Activated naive CD4-positive, alpha-beta T cell (primary cell): ENCODE measurements around the gene ABI3BP.

Experiments
- DNase-seq, 4 experiments: peaks; one replicate each; lab custom pipeline; 2025; lab: John Stamatoyannopoulos, UW

Gene ABI3BP

GRCh38 chr3:100775669-100776068, 217.6 kb downstream of the ABI3BP start:
- no peak for DNase-seq

- DNase-seq: no peak
Measured at GRCh38 chr3:100775226-100775625, 218.0 kb downstream of the ABI3BP start.

GRCh38 chr3:100769693-100770092, 223.5 kb downstream of the ABI3BP start:
- no peak for DNase-seq

DNA sequence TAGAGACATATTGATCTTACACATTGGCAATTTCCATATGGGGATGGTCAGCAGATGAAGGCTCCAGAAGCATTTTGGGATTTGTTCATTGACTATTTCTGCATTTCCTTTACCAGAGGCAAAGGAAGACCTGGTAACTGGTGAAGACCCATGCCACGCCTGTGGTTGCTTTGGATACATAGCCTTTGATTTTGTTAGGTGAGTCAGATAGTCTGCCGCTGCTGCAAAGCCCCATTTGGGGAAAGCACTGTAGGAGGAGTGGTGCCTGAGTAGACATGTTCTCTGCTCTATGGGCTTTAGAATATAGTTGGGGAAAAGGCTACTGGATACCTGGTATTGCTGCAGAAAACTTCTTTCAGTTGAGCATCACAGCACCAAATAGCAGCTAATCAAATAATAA, 227.2 kb downstream of the ABI3BP start:
- DNase-seq: no peak

DNA sequence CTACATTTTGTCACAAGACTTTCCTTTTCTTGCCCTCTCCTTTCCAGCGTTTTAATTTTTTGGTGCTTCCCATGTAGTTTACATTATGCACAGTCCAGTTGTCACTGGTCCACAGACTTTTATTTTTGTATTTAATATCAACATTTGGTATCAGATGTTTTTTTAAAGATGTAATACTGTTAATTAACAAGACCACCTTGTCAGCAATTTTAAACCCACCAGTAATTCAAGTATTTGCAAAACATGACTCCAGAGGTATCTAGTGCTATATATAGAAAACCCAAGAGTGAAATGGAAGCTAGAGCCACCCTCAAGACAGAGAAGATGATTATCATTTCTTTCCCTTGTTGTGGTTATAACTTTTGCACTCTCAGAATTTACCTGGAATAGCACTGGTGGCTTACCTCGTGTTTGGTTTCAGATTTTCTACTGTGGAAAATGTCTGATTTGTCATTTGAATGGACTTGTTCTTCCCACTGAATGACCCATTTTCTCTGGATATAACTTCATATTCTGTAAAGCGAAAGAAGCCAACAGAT, 227.7 kb downstream of the ABI3BP start:
- no peak for DNase-seq

DNA sequence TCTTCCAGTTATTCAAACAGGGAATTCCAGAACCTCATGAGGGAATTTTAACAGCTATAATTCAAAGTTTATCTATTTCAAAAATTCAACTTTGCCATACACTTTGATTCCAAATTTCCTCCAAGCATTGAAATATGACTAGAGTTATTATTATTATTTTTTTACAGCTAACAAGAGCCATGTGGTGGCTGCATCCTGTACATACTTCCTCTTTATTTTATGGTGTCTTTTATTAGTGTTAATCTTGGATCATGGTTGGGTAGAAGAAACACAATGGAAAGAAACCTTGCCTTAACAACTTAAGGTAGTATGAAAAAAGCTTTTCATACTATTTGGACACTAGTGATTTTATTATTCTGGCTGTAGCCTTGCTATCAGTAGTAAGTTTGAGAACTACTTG, 231.3 kb downstream of the ABI3BP start:
- no peak for DNase-seq

DNA sequence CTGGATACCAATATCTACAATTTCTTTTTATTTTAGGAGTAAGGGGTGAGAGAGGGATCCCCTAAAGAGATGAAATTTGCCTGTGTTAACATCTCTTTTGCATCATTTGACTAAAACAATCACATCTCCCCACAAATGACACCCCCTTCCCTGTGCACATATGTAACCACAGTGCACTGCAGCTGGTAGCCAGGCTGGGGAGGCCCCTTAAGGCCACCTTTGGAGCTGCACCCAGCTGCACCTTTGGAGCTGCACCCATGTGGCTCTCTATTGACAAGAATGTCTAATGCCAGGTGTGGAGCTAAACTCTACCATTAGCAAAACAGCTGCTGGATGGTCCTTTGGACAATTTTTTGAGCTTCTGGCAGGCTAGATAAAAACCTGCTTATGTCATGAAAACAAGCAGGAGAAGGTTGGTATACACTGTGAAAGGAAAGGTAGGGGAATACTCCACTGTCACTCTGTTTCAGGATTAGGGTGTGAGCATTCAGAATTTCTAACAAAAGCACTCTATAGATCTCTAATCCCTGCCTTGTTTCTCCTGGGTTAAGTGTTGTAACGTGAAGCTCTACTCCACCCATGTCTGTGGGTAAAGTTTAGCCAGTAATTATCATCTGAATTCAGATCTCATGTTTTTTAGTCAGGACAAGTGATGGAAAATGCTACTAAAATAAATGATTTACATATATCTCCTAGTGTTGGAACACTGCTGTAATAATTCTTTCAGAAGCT, 231.8 kb downstream of the ABI3BP start:
- DNase-seq: no peak

DNA sequence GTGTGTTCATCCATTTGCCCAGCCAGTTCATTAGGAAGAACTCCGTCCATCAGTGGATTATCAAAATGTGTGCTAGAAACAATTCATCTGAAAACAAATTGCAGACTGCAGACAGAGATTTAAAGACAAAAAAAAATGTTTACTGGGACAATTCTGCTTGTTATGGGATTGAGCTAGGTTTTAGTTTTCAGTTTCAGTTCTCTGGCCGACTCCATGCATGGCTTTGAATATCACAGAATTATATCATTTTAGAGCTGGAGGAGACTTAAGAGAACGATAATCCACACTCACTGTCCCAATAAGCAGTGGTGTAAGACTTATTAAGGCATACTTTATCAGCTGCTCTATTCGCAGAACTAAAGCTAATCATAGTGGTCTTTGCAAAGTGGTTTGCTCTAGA, 232.8 kb downstream of the ABI3BP start:
- no peak for DNase-seq

GRCh38 chr3:100759950-100760349, 233.3 kb downstream of the ABI3BP start:
- DNase-seq: no peak

DNA sequence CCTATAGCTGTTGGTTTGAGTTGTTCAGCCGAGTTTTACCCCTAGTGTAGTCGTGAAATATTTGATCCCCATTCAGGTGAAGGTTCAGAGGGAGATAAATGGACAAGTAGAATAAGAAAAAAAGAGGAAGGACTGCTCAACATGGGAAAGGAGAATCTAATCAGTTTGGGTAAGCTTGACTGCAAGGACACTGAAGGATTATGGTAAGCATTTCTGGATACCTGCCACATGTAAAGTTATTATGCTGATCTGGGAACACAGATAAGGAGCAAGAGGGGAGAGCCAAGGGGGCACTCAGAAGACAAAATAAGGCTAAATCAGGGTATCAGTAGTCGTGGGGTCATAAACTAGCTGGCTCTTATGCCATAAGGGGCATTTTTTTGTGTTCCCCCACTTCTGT, 234.1 kb downstream of the ABI3BP start:
- DNase-seq: no peak

DNA sequence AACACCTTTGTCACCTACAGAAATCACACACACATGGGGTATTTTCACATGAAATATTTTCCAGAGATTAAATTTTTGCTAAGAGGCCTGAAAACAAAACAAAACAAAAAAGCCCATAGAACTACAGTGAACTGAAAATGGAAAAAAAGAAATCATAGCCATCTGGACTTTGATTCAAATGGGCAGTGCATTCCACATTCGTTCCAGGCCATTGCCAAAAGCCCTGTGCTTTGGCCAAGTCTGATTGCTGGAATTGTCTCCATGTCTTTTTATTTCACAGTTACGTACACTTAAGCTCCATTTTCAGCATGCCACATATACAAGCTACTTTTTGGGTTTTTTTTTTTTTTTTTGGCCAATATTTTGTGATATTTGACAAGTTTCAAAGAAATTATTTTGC, 236.8 kb downstream of the ABI3BP start:
- no peak for DNase-seq

- DNase-seq: no peak
Measured at GRCh38 chr3:100754563-100755334, 238.5 kb downstream of the ABI3BP start.

DNA sequence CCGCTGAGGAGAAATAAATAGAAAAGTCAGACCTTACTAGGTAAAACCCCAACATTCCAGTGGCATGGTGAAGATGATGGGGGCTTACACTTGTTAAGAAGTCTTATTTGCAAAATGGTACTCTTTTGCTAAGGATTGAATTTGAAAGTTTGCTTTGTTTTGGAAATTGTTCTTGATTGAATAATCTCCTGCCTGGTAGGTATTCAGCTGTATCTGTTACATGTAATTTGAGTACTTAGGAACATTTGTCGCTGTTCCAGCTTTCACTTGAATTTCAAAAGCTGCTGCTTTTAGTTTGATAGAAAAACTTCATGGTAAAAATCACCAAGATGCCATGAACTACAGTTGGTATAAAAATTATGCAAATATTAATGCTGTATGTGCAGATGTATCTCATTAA, 239.4 kb downstream of the ABI3BP start:
- no peak for DNase-seq

DNA sequence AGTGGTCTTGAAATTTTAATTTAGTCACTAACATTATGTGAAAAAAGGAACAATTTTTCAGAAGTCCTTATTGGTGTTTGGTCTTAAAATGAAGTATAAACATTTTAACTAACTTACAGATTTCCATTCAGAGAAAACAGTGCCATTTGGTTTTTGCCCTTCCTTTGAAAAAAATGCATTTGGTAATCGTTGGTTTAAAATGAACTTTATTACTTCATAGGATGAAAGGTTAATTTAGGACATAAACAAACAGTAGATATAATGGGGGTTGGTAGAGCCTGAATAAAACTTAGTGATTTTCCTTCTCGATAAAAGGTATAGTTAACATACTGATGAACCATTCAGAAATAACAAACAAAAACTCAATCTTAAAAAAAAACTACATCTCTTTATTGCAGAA, 244.3 kb downstream of the ABI3BP start:
- no peak for DNase-seq

DNA sequence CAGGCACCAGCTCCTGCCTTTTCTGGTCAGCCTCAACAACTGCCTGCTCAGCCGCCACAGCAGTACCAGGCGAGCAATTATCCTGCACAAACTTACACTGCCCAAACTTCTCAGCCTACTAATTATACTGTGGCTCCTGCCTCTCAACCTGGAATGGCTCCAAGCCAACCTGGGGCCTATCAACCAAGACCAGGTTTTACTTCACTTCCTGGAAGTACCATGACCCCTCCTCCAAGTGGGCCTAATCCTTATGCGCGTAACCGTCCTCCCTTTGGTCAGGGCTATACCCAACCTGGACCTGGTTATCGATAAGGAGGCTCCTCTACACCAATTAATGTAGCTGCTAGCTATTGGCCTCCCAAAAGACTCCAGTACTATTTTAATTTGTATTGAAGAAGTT, 245.0 kb downstream of the ABI3BP start:
- DNase-seq: no peak

DNA sequence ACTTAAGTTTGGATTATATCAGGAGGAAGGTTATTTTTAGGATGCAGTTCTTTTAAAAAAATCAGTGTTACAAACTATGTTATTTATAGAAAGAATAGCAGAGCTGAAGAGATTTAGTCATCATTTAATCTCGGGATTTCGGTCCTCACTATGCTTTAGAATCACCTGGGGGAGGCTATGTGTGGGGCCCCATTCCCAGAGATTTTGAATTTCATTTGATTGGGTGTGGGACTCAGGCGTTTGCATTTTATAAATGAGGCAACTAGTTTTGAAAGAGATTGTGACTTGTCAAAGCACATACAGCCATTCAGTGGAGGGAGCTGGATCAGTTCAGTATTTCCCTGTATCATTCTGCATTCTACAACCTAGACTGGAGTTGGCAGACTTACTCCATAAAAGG, 247.1 kb downstream of the ABI3BP start:
- DNase-seq: no peak

DNA sequence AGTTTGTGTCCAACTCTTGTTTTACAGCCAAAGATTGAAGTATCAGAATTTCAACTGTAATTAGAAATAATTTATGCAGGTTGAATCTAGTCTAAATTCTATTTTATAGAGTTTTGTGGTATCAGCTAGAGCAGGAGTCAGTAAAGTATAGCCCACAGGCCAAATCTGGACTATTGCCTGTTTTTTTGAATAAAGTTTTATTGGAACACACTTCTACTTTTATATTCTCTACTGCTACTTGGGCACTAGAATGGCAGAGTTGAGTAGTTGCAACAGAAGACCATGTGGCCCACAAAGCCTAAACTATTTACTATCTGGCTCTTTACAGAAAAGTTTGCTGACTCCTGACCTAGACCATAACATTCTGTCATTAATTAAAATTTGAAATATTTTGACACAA, 247.6 kb downstream of the ABI3BP start:
- DNase-seq: no peak

- DNase-seq: no peak
Measured at GRCh38 chr3:100744671-100745070, 248.6 kb downstream of the ABI3BP start.

- DNase-seq: no peak
Measured at GRCh38 chr3:100743535-100743934, 249.7 kb downstream of the ABI3BP start.

- DNase-seq: no peak
Measured at GRCh38 chr3:100740207-100740606, 253.0 kb downstream of the ABI3BP start.

- DNase-seq: no peak
Measured at GRCh38 chr3:100737334-100737733, 255.9 kb downstream of the ABI3BP start.

- no peak for DNase-seq
Measured at GRCh38 chr3:100732435-100732834, 260.8 kb downstream of the ABI3BP start.

DNA sequence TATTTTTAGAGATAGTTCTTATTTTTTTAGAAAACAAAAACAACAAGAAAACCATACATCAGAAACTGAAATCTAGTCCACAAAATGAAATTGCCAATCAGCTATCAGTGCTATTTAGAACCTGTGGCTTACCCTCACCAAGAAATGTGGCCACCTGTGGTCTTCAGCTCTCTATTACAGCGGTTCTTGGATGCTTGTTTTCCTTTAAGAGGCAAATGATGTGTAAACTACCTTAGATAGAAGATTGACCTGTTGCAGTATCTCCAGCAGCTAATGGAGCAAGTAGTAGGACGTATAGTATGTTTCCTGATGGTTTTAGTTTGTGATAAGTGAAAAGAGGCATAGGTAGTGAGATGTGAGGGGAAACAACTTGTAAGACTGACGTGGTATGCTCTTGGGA, 262.7 kb downstream of the ABI3BP start:
- DNase-seq: no peak
